OCI-LY1 (cell line): ENCODE results near the gene KIRREL3.

ENCODE experiments used
- H2AFZ ChIP-seq: fragments of 200-600 bp; sonication (generic), shearing (Covaris generic); 2 replicates; pipeline ENCODE4 v1.6.0; 2014; ENCODE audit warnings: antibody characterized with exemption, mild to moderate bottlenecking, low read length
- H3F3A ChIP-seq: fragments of 200-600 bp; sonication (generic), shearing (Covaris generic); 2 replicates; pipeline ENCODE4 v1.6.0; 2014; ENCODE audit warnings: mild to moderate bottlenecking, antibody characterized with exemption, low read length, moderate library complexity; ENCODE audit not compliant: insufficient read depth
- H3K27ac ChIP-seq: fragments of 200-600 bp; sonication (generic); 2 replicates; pipeline ENCODE4 v1.5.1; 2014; ENCODE audit warnings: low read length, mixed run types, mild to moderate bottlenecking, low read depth; ENCODE audit not compliant: poor library complexity, severe bottlenecking
- H3K27me3 ChIP-seq: fragments of 200-600 bp; sonication (generic); 2 replicates; pipeline ENCODE4 v1.6.0; 2014; ENCODE audit warnings: antibody characterized with exemption, mild to moderate bottlenecking, low read length, moderate library complexity; ENCODE audit not compliant: insufficient read depth
- H3K36me3 ChIP-seq: fragments of 200-600 bp; sonication (generic); 2 replicates; pipeline ENCODE4 v1.6.1; 2014; ENCODE audit warnings: mild to moderate bottlenecking, antibody characterized with exemption, low read length, moderate library complexity, mixed read lengths; ENCODE audit not compliant: insufficient read depth
- H3K4me1 ChIP-seq: fragments of 200-600 bp; sonication (generic); 2 replicates; pipeline ENCODE4 v1.5.1; 2014; ENCODE audit warnings: mild to moderate bottlenecking, low read length, moderate library complexity; ENCODE audit not compliant: insufficient read depth, severe bottlenecking
- H3K4me2 ChIP-seq: fragments of 200-600 bp; sonication (generic), shearing (Covaris generic); 2 replicates; pipeline ENCODE4 v1.6.1; 2014; ENCODE audit warnings: low read length
- H3K4me3 ChIP-seq: fragments of 200-600 bp; sonication (generic); 2 replicates; pipeline ENCODE4 v1.5.1; 2014; ENCODE audit warnings: low read length, low read depth, mild to moderate bottlenecking, mixed read lengths; ENCODE audit not compliant: poor library complexity, severe bottlenecking
- H3K79me2 ChIP-seq: fragments of 200-600 bp; shearing (Covaris generic); 2 replicates; pipeline ENCODE4 v1.6.1; 2016; ENCODE audit warnings: mixed run types, low read length, mixed read lengths; ENCODE audit not compliant: insufficient read depth
- H3K9ac ChIP-seq: fragments of 200-600 bp; sonication (generic), shearing (Covaris generic); 2 replicates; pipeline ENCODE4 v1.6.1; 2014; ENCODE audit warnings: mild to moderate bottlenecking, low read length, mixed read lengths
- H3K9me2 ChIP-seq: fragments of 200-600 bp; sonication (generic), shearing (Covaris generic); 2 replicates; pipeline ENCODE4 v1.6.1; 2014; ENCODE audit warnings: low read depth, mild to moderate bottlenecking, low read length, mixed read lengths
- H3K9me3 ChIP-seq: fragments of 200-600 bp; shearing (Covaris generic); 2 replicates; pipeline ENCODE4 v1.6.1; 2014; ENCODE audit warnings: low read length, mixed read lengths
- H4K20me1 ChIP-seq: fragments of 200-600 bp; sonication (generic), shearing (Covaris generic); 2 replicates; pipeline ENCODE4 v1.6.0; 2016; ENCODE audit warnings: mild to moderate bottlenecking, low read length; ENCODE audit not compliant: insufficient read depth
- CTCF ChIP-seq: fragments of 200-600 bp; sonication (generic), shearing (Covaris generic); IDR thresholded peaks from 2 replicates; pipeline ENCODE4 v1.5.1; 2017; ENCODE audit warnings: mild to moderate bottlenecking, antibody characterized with exemption, low read length, moderate library complexity, mixed read lengths
- EZH2 ChIP-seq: fragments of 200-600 bp; sonication (generic), shearing (Covaris generic); IDR thresholded peaks from 2 replicates; pipeline ENCODE4 v1.8.0; 2017; ENCODE audit warnings: borderline replicate concordance, mixed run types, mild to moderate bottlenecking, antibody characterized with exemption, low read length, moderate library complexity, mixed read lengths

Gene KIRREL3

GRCh38 chr11:126479178-126479930, 521.2 kb downstream of the KIRREL3 start:
- no peaks in the 10 kb centered on the region for H3K9me2 ChIP-seq
- H3K4me1 ChIP-seq: peaks cover 6% of the 10 kb centered on the region
- no peak overlapping the region for H3K27ac ChIP-seq
- H3K9me3 ChIP-seq: no peaks in the 10 kb centered on the region
- no peaks in the 10 kb centered on the region for H3K27me3 ChIP-seq
- no peak for TF ChIP-seq EZH2
- no peak for TF ChIP-seq CTCF
- no peak overlapping the region for H3K4me3 ChIP-seq
- H3K9ac ChIP-seq: no peak overlapping the region
- no peaks in the 10 kb centered on the region for H3K36me3 ChIP-seq
- no peak overlapping the region for H3K4me2 ChIP-seq
- no peak overlapping the region for H2AFZ ChIP-seq
- H3F3A ChIP-seq: no peaks in the 10 kb centered on the region
- no peaks in the 10 kb centered on the region for H3K79me2 ChIP-seq
- no peaks in the 10 kb centered on the region for H4K20me1 ChIP-seq

- H3K36me3 ChIP-seq: no peaks in the 10 kb centered on the region
Measured at GRCh38 chr11:126478466-126478865, 522.1 kb downstream of the KIRREL3 start.

GRCh38 chr11:126477535-126478305, 522.9 kb downstream of the KIRREL3 start:
- H2AFZ ChIP-seq: no peak overlapping the region
- no peaks in the 10 kb centered on the region for H3K36me3 ChIP-seq
- H3K4me1 ChIP-seq: peaks cover 6% of the 10 kb centered on the region
- no peaks in the 10 kb centered on the region for H3K79me2 ChIP-seq
- no peaks in the 10 kb centered on the region for H3K9me2 ChIP-seq
- H3F3A ChIP-seq: no peaks in the 10 kb centered on the region
- H3K9ac ChIP-seq: no peak overlapping the region
- H3K27ac ChIP-seq: no peak overlapping the region
- H3K4me3 ChIP-seq: no peak overlapping the region
- no peaks in the 10 kb centered on the region for H4K20me1 ChIP-seq
- H3K27me3 ChIP-seq: no peaks in the 10 kb centered on the region
- H3K4me2 ChIP-seq: no peak overlapping the region
- no peaks in the 10 kb centered on the region for H3K9me3 ChIP-seq
- TF ChIP-seq EZH2 (no peak), CTCF (no peak)

More at GRCh38 chr11:126478466-126478865, 522.1 kb downstream of the KIRREL3 start:
- H3K79me2 ChIP-seq: no peaks in the 10 kb centered on the region
- no peaks in the 10 kb centered on the region for H4K20me1 ChIP-seq
- no peak overlapping the region for H3K4me3 ChIP-seq
- TF ChIP-seq CTCF (no peak), EZH2 (no peak)
- no peak overlapping the region for H3K4me2 ChIP-seq
- no peak overlapping the region for H2AFZ ChIP-seq
- H3K9ac ChIP-seq: no peak overlapping the region
- peaks cover 6% of the 10 kb centered on the region for H3K4me1 ChIP-seq
- no peaks in the 10 kb centered on the region for H3K27me3 ChIP-seq
- H3K27ac ChIP-seq: no peak overlapping the region
- H3K9me2 ChIP-seq: no peaks in the 10 kb centered on the region
- H3F3A ChIP-seq: no peaks in the 10 kb centered on the region
- H3K9me3 ChIP-seq: no peaks in the 10 kb centered on the region
